GM18951 (cell line): ENCODE measurements around the gene FSTL4.

Experiments
- POLR2A ChIP-seq: IDR thresholded peaks from 4 replicates; pipeline ENCODE4 v1.6.1; 2011; ENCODE audit warnings: mild to moderate bottlenecking; ENCODE audit not compliant: insufficient read length, insufficient read depth; ENCODE audit errors: extremely low read depth
- in situ Hi-C: fragments of 300-500 bp; cut with MboI; formaldehyde crosslinking; loops from one replicate; pipeline ENCODE4 v1.12.0; 2022; ENCODE audit warnings: low sequenced_read_pairs, mixed read lengths, inconsistent platforms; ENCODE audit not compliant: unreplicated experiment

FSTL4 gene

GRCh38 chr5:133525126-133525525 lies 87.2 kb downstream of the FSTL4 start:
- in situ Hi-C loops, result no loop called here
- no peak for TF ChIP-seq POLR2A

- no peak for TF ChIP-seq POLR2A
- in situ Hi-C loops, result no loop called here
These were observed 87.7 kb downstream of the FSTL4 start for GRCh38 chr5:133524666-133525065.

GRCh38 chr5:133523961-133524586 lies 88.3 kb downstream of the FSTL4 start:
- in situ Hi-C loops, result no loop called here
- TF ChIP-seq POLR2A, result no peak

DNA sequence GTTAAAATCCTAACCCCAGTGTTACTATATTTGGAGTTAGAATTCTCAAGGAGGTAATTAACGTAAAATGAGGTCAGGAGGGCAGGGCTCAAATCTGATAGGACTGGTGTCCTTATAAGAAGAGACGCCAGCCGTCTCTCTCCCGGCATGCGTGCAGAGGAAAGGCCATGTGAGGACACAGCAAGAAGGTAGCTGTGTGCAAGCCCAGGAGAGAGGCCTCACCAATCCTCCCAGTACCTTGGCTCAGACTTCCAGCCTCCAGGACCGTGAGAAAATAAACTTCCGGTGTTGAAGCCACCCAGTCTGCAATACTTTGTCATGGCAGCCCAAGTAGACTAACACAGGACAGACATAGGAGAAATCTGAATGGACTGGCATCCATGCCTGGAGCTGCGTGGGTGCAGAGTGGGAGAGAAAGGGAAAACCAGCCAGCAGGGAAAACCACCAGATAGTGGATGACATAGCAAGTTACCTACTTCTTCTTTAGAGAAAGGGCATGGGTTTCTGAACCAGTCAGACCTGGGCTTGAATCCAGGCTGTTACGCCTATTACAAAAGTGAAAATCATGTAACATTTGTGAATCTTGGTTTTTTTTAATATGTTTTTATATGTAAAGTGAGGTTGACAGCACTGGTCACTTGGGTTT lies 89.2 kb downstream of the FSTL4 start:
- no peak for TF ChIP-seq POLR2A
- in situ Hi-C loops, result no loop called here

DNA sequence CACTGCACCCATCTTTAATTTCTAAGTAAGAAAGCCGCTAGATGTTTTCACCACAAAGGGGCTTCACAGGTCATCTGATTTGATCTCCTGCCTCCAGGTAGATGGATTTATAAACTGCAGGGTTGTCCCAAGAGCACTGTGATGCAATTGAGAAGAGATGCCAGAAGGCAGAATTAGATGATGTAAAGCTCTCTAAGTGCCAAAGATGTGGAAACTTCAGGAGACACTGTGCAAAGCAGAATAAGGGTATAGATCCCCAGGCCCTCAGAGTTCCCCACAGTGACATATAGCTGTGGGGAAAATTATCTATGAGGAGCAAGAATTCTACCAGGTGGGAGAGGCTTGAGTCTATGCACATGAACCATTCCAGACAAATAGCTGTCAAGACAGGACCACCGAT lies 90.5 kb downstream of the FSTL4 start:
- in situ Hi-C loops, result no loop called here
- TF ChIP-seq POLR2A, result no peak

DNA sequence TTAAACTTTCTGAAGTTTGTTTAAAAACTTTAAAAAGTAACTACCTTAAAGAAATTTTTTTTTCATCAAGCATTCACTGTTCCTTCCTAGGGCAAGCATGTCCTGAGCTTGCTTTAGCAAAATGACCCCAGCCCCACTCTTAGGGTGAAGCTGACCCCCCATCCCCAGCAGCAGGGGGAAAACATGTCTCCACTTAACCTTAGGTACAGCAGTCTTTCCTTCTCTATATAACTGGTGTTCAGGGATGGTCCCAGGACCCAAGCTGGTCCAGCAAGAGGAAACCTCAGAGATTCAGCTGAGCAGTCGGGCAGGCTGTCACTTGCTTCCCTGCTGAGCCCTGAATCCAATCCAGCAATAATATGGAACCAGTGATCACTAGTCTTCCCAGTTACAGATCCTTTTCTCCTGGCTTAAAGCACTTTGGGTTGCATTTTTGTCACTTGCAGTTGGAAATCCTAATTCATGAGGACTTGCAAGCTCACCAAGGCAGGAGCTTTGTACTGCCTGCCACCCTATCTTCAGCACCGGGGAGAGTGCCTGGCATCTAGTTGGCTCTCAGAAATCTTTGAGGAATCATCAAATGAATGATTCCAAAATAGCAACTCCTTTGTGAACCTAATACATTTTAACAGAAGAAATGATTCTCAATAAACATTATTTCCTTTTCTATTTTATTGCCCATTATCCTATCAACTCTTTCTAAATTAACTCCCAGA lies 91.2 kb downstream of the FSTL4 start:
- TF ChIP-seq POLR2A, result no peak
- in situ Hi-C loops, result no loop called here

DNA sequence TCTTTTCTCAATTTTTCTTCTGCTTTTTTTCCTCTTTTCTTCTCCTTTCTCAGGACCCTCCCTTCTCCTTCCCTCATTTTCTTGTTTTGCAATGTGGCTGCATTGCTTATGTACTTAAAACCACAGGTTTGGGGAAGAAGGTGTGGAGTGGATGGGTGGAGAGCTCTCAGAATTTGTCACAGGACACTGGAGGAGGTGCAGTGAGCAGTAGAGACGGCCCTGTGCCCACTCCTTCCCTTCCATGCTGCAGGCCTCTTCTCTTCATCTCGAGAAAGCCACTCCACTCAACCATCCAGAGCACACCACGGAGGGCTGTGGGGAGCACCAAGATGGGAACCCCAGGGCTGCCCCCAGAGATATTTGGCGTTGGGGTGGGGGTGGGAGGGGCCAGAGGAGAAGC lies 92.3 kb downstream of the FSTL4 start:
- no peak for TF ChIP-seq POLR2A
- in situ Hi-C loops, result no loop called here

DNA sequence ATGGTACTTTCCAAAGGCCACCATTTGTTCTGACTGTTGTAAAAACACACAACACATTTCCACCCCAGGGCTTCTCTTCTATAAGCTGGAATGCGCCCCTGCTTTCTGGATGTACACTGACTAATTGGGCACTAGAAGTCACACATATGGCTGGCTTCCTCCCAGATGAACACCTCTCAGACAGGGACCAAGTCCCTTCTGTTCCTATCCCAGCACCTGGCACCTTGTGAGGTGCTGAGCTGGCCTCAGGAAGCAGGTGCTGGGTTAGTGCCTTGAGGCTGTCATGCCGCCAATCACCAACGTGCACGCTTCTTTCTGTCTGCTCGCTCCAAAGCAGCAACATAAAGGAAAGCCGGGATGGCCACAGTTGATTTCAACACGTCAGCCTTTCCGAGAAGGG lies 93.2 kb downstream of the FSTL4 start:
- TF ChIP-seq POLR2A, result no peak
- in situ Hi-C loops, result no loop called here

- in situ Hi-C loops, result no loop called here
- no peak for TF ChIP-seq POLR2A
These were observed 97.9 kb downstream of the FSTL4 start for GRCh38 chr5:133514456-133514855.

- TF ChIP-seq POLR2A, result no peak
- in situ Hi-C loops, result no loop called here
These were observed 99.4 kb downstream of the FSTL4 start for GRCh38 chr5:133512896-133513295.

DNA sequence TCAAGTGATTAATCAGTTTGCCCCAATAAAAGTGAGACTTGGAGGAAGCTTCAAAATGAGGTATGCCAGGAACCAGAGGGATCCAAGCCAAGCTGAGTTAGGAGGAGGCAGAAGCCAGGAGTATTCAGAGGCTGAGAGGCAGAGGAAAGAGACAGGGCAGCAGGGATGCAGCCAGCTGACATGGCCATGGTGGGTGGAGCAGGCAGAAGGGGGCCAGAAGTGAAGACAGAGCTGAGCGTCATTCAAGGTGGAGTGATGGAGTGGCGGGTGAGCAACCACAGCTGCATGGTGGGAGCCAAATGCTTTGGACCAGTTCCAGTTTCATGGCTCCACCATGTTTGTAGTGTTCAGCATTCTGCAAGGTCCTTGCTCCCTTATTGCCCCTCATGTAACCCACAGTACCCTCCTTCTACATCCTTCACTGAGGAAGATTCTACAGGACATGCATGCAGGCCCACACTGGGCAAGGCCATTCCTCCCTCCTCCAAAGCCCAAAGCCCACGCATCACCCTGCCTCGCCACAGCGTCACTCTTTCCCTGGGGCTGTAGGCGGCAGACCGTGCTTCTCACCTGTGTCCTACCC lies 100.6 kb downstream of the FSTL4 start:
- in situ Hi-C loops, result no loop called here
- no peak for TF ChIP-seq POLR2A

DNA sequence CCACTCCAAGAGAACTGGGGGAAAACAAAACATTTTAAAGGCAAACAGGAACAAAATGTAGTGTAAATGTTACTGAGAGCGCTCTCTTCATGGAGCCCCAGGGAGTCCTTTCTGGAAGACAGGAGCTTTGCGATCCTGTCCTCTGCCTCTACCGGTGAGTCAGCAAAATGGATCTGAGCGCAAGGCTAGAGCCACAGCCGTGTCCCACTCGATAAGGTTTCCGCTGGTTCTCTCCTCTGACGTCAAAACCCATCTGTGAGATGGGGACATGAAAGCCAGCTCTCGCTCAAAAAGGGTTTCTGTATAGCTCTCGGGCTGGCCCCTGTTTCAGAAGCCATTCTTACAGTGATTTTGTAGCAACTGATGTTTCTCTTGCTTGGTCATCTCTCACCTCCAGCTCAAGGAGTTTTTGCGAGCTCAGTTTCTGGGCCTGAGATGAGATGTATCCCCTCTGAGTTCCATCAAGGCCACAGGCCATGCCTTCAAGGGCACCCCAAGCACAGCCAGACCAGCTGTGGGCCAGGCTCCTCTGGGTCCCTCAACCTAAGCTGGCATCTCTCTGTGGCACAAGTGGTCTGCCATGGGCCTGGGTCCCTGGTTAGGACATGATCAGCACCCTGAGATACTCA lies 101.6 kb downstream of the FSTL4 start:
- TF ChIP-seq POLR2A, result no peak
- in situ Hi-C loops, result no loop called here

- no peak for TF ChIP-seq POLR2A
- in situ Hi-C loops, result no loop called here
These were observed 102.6 kb downstream of the FSTL4 start for GRCh38 chr5:133509742-133510079.
